Esophagus muscularis mucosa (tissue), 4 donors: ENCODE data around the gene SHROOM2. TPM values are rescaled to one million over a fixed set of nuclear protein-coding genes. Genes with fewer than 3 reads are reported as not detected.

Experiments used
- DNase-seq: peaks from one replicate; pipeline ENCODE4 v3.0.0-alpha.2; 2017; ENCODE audit errors: extremely low spot score
- H3K27ac ChIP-seq, 4 donors: fragments of 200-600 bp; sonication (generic); replicated peaks in 1 of 4; 1 replicate in 3 of 4; 2 replicates in 1 of 4; pipeline ENCODE4 v1.5.1; 2016 to 2019; ENCODE audit warnings: mild to moderate bottlenecking in 1 of 4
- H3K27me3 ChIP-seq, 4 donors: fragments of 200-600 bp; sonication (generic); one replicate each; pipeline versions ENCODE4 v1.5.1 to v1.6.0; 2016 to 2019
- H3K36me3 ChIP-seq, 4 donors: fragments of 200-600 bp; sonication (generic); one replicate each; pipeline ENCODE4 v1.5.1; 2016 to 2019
- H3K4me1 ChIP-seq, 4 donors: fragments of 200-600 bp; sonication (generic); one replicate each; pipeline ENCODE4 v1.5.1; 2016 to 2019
- H3K4me3 ChIP-seq, 4 donors: fragments of 200-600 bp; sonication (generic); 1 replicate in 2 of 4; 2 replicates in 2 of 4; pipeline ENCODE4 v1.5.1; 2016 to 2019; ENCODE audit warnings: mild to moderate bottlenecking in 4 of 4, moderate library complexity in 1 of 4
- H3K9me3 ChIP-seq, 4 donors: fragments of 200-600 bp; sonication (generic); 1 replicate in 3 of 4; 2 replicates in 1 of 4; pipeline ENCODE4 v1.5.1; 2016 to 2019
- CTCF ChIP-seq, 3 experiments: fragments of 200-600 bp in 2 of 3; fragments of 450-650 bp in 1 of 3; sonication (generic) in 2 of 3; IDR thresholded peaks; one replicate each; pipeline ENCODE4 v1.5.1; 2017 to 2019; ENCODE audit warnings: antibody characterized with exemption in 3 of 3, mild to moderate bottlenecking in 2 of 3, moderate library complexity in 1 of 3
- EP300 ChIP-seq: sonication (generic); formaldehyde crosslinking; IDR thresholded peaks from one replicate; pipeline ENCODE4 v1.6.1; 2017; ENCODE audit warnings: antibody characterized with exemption
- POLR2A ChIP-seq: fragments of 450-650 bp; IDR thresholded peaks from one replicate; pipeline ENCODE4 v1.6.1; 2017; ENCODE audit warnings: antibody characterized with exemption, moderate library complexity, mild to moderate bottlenecking, low read depth
- POLR2AphosphoS5 ChIP-seq, 2 donors: sonication (generic); formaldehyde crosslinking; IDR thresholded peaks; one replicate each; pipeline ENCODE4 v1.6.1; 2017; ENCODE audit warnings: antibody characterized with exemption in 2 of 2
- WGBS: methylation state at CpG from one replicate; pipeline ENCODE4 v1.1.5; 2018; 5-methylcytosine and 5-hydroxymethylcytosine counted together
- intact Hi-C: fragments of 100-400 bp; cut with DNase I; formaldehyde crosslinking; loops from one replicate; pipeline ENCODE4 v1.15.1; 2023
- total RNA-seq, 4 donors: library from RNA; depleted of rRNA; stranded (reverse); fragments of >200 nt; gene quantifications; one replicate each; pipeline versions ENCODE4 v1.1.0 to v1.2.1, GENCODE V29; 2016

SHROOM2 gene
- total RNA-seq, 4 donors from 2014 or later: 0.42 to 2.7 (median 1.4) TPM

GRCh38 chrX:9758021-9758638, 28.1 kb upstream of the SHROOM2 start:
- Histone ChIP-seq H3K36me3 (no peaks in the 10 kb centered on the region), H3K27ac (no peak overlapping the region), H3K27me3 (no peaks in the 10 kb centered on the region), H3K4me1 (no peaks in the 10 kb centered on the region), H3K4me3 (no peak overlapping the region), H3K9me3 (peaks cover 0 to 16% (median 0%) of the 10 kb centered on the region in 4 donors)
- intact Hi-C loops: no loop called here
- 61% methylated on average over 4 of the region's 4 CpGs for WGBS
- TF ChIP-seq POLR2AphosphoS5 (IDR thresholded peaks at IDR 0.05): no peak
- TF ChIP-seq POLR2A: no peak
- TF ChIP-seq CTCF (IDR thresholded peaks at IDR 0.05): no peak
- TF ChIP-seq EP300: no peak
- no peak for DNase-seq

GRCh38 chrX:9759337-9759736, 26.9 kb upstream of the SHROOM2 start:
- peaks cover 0 to 16% (median 0%) of the 10 kb centered on the region in 4 donors for H3K9me3 ChIP-seq
- no peak for DNase-seq
- 80% methylated on average over 8 of the region's 8 CpGs for WGBS
- intact Hi-C loops: no loop called here
- H3K4me3 ChIP-seq: no peak overlapping the region
- H3K27me3 ChIP-seq: no peaks in the 10 kb centered on the region
- no peak overlapping the region for H3K27ac ChIP-seq
- no peaks in the 10 kb centered on the region for H3K4me1 ChIP-seq
- no peak for TF ChIP-seq EP300
- TF ChIP-seq POLR2A: no peak
- TF ChIP-seq CTCF (IDR thresholded peaks at IDR 0.05): no peak
- TF ChIP-seq POLR2AphosphoS5 (IDR thresholded peaks at IDR 0.05): no peak
- H3K36me3 ChIP-seq: no peaks in the 10 kb centered on the region

GRCh38 chrX:9765072-9765736, 21.0 kb upstream of the SHROOM2 start:
- TF ChIP-seq POLR2AphosphoS5 (IDR thresholded peaks at IDR 0.05) (no peak), POLR2A (no peak), CTCF (IDR thresholded peaks at IDR 0.05) (no peak)
- WGBS: 62% methylated on average over 17 of the region's 67 CpGs
- H3K36me3 ChIP-seq: no peaks in the 10 kb centered on the region
- no peak for DNase-seq
- H3K27me3 ChIP-seq: peaks cover 0 to 14% (median 6%) of the 10 kb centered on the region in 4 donors
- intact Hi-C loops: no loop called here
- peaks cover 0 to 8% (median 0%) of the 10 kb centered on the region in 4 donors for H3K4me1 ChIP-seq
- H3K27ac ChIP-seq: no peak overlapping the region
- H3K4me3 ChIP-seq: no peak overlapping the region
- H3K9me3 ChIP-seq: no peaks in the 10 kb centered on the region

- no peaks in the 10 kb centered on the region for H3K36me3 ChIP-seq
- no peak for DNase-seq
- WGBS: 36% methylated on average over 8 of the region's 26 CpGs
- H3K27ac ChIP-seq: no peak within 1 kb of the TSS
- TF ChIP-seq POLR2A (no peak), EP300 (no peak), POLR2AphosphoS5 (IDR thresholded peaks at IDR 0.05) (no peak), CTCF (IDR thresholded peaks at IDR 0.05) (no peak)
- peaks cover 0 to 8% (median 0%) of the 10 kb centered on the region in 4 donors for H3K4me1 ChIP-seq
- H3K27me3 ChIP-seq: peaks cover 0 to 14% (median 6%) of the 10 kb centered on the region in 4 donors
- no peak within 1 kb of the TSS for H3K4me3 ChIP-seq
- H3K9me3 ChIP-seq: no peaks in the 10 kb centered on the region
- intact Hi-C loops: no loop called here
Measured at GRCh38 chrX:9765737-9766097, 20.5 kb upstream of the SHROOM2 start, which contains the start of gene GPR143. Gene GPR143, minus strand, starts transcription at chrX:9765847. Its CDS starts 30 bp downstream, at chrX:9765817.
